ENCODE data around the gene ANKS6. TPM values are rescaled to one million over a fixed set of nuclear protein-coding genes. Genes with fewer than 3 reads are reported as not detected.

Gene ANKS6
- total RNA-seq, 1 donor from 2014 or later: 26.7 TPM

- intact Hi-C loops (cut with DNase I): no loop called here
- TF ChIP-seq, protein P1, sequence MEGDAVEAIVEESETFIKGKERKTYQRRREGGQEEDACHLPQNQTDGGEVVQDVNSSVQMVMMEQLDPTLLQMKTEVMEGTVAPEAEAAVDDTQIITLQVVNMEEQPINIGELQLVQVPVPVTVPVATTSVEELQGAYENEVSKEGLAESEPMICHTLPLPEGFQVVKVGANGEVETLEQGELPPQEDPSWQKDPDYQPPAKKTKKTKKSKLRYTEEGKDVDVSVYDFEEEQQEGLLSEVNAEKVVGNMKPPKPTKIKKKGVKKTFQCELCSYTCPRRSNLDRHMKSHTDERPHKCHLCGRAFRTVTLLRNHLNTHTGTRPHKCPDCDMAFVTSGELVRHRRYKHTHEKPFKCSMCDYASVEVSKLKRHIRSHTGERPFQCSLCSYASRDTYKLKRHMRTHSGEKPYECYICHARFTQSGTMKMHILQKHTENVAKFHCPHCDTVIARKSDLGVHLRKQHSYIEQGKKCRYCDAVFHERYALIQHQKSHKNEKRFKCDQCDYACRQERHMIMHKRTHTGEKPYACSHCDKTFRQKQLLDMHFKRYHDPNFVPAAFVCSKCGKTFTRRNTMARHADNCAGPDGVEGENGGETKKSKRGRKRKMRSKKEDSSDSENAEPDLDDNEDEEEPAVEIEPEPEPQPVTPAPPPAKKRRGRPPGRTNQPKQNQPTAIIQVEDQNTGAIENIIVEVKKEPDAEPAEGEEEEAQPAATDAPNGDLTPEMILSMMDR (IDR thresholded peaks at IDR 0.05): no peak
- H3K36me3 ChIP-seq: no peaks in the 10 kb centered on the region
- no peak overlapping the region for H3K4me3 ChIP-seq
- no peak overlapping the region for H3K27ac ChIP-seq
- H3K27me3 ChIP-seq: no peaks in the 10 kb centered on the region
- ATAC-seq: no peak
- H3K4me1 ChIP-seq: no peaks in the 10 kb centered on the region
- no peaks in the 10 kb centered on the region for H3K9me3 ChIP-seq
- DNase-seq: no peak
These were observed 19.1 kb upstream of the ANKS6 start for GRCh38 chr9:98815391-98815951.

GRCh38 chr9:98811051-98811650 is 14.8 kb upstream of the ANKS6 start:
- H3K27me3 ChIP-seq: no peaks in the 10 kb centered on the region
- no peak overlapping the region for H3K4me3 ChIP-seq
- peaks cover 21% of the 10 kb centered on the region for H3K4me1 ChIP-seq
- TF ChIP-seq, protein P1 (IDR thresholded peaks at IDR 0.05): no peak
- ATAC-seq (peak; percentile 7), DNase-seq (no peak)
- no peaks in the 10 kb centered on the region for H3K36me3 ChIP-seq
- intact Hi-C loops (cut with DNase I): no loop called here
- no peak overlapping the region for H3K27ac ChIP-seq
- no peaks in the 10 kb centered on the region for H3K9me3 ChIP-seq

DNA sequence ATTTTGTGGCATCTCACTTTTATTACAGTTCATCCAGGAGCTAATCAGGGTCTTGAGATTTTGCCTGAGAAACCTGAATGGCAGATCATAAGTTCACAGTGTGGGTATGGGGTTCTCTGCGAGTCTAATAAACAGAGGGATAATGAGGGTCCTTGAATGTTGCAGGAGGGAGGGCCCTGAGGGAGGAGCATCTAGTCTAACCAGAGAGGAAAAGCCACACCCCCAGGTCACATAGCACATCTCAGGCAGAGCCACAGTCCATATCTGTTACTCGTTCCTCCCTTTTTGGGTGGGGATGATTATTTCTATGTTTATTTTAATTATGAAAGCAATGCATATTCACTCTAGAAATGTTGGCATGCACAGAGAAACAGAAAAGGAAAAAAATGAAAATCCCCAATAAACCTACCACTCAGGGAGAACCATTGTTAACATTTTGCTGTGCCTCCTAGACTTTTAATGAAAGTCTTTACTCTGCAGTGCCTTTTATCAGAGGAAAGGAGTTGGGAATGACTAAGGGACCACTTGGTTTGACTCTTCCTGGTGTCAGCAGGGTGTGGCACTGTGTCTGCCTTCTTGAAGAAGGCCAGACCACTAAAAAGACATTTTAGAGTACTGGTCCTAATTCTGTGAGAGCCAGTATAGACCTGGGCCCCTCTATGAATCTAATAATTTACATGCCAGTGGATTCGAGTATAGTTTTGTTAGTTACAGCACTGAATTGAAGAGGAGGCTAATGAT is 13.9 kb upstream of the ANKS6 start:
- H3K36me3 ChIP-seq: no peaks in the 10 kb centered on the region

DNA sequence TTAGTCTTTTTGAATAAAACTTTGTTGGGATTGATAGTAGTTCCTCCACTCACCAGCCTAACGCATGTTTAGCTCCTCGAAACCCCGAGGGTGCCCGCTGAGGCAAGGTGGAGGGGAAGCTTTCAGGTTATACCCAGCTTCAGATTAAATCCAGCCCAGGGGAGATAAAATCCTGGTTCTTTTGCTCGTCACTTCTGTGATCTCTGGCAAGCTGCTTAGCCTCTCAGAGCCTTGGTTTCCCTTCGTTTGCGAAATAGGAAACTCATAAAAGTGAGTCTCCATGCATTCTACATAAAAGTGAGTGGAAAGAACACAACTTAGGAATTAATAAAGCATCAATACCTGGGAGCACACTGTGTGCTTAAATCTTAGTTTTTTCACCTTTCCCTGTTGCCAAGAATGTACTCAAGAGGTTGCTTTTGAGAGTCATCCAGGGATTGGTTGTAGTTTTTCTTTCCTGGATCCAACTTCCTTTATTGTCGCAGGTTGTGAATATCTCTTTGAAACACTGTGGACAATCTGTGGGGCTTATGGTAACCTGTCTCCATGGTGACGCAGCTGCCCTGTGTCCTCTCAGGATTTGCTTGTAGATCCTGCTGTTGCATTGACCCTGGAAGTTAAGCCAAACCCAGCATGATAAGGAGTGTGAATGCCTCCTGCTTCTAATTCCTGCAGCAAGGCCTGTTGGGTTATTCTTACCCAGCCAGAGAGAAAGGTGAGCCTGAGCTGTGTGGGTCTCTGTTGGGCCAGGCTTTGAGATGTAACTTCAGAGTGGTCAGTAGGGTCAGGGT is 13.2 kb upstream of the ANKS6 start:
- ATAC-seq (peak; percentile 23), DNase-seq (no peak)
- Histone ChIP-seq H3K4me1 (peaks cover 21% of the 10 kb centered on the region), H3K27me3 (no peaks in the 10 kb centered on the region), H3K36me3 (no peaks in the 10 kb centered on the region), H3K4me3 (no peak overlapping the region), H3K9me3 (no peaks in the 10 kb centered on the region), H3K27ac (peak overlapping the region; percentile 51)
- intact Hi-C loops (cut with DNase I): no loop called here
- TF ChIP-seq, protein P1 (IDR thresholded peaks at IDR 0.05): no peak

More for the DNA sequence above, 13.9 kb upstream of the ANKS6 start:
- intact Hi-C loops (cut with DNase I): no loop called here
- Histone ChIP-seq H3K9me3 (no peaks in the 10 kb centered on the region), H3K4me3 (no peak overlapping the region), H3K4me1 (peaks cover 21% of the 10 kb centered on the region), H3K27me3 (no peaks in the 10 kb centered on the region), H3K27ac (peak overlapping the region; percentile 15)
- no peak for DNase-seq
- ATAC-seq: no peak
- TF ChIP-seq, protein P1 (IDR thresholded peaks at IDR 0.05): no peak

GRCh38 chr9:98808875-98809274 is 12.5 kb upstream of the ANKS6 start:
- DNase-seq (no peak), ATAC-seq (peak; percentile 1)
- H3K36me3 ChIP-seq: no peaks in the 10 kb centered on the region
- H3K27me3 ChIP-seq: no peaks in the 10 kb centered on the region
- H3K27ac ChIP-seq: peak overlapping the region; percentile 51
- TF ChIP-seq, protein P1 (IDR thresholded peaks at IDR 0.05): no peak
- H3K4me1 ChIP-seq: peaks cover 21% of the 10 kb centered on the region
- intact Hi-C loops (cut with DNase I): no loop called here
- H3K4me3 ChIP-seq: peak overlapping the region; percentile 56
- H3K9me3 ChIP-seq: no peaks in the 10 kb centered on the region

Data from upper lobe of right lung (tissue), 1 donor.